NOMO-1 (cell line): Measurements from ENCODE around the gene TANGO6.

Experiments used
- DNase-seq, 2 experiments: peaks; one replicate each; lab custom pipeline; 2025; ENCODE audit not compliant: unreplicated experiment in 2 of 2; lab: John Stamatoyannopoulos, UW

The TANGO6 gene

DNA sequence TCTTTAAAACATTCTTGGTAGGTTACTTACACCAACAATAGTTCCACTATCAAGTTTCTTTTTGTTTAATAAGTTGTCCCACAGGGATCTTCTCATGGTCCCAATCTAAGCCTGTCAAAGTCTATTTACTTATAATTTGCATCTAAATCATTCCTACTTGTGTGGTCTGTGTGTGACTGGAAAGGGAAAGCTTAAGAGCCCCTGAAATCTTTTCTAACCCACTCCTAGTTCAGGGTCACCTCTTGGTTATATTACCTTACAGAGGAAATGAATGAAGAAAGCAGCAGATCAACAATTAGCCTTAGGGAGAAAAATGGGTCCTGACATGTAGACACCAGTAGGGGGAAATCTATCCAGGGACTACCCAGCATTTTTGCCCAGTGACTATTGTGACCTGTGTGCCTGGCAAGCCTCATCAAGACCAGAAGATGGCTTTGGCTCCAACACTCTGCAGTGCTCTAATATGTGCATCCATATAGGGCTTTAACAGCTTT lies 151.7 kb downstream of the TANGO6 start:
- no peak for DNase-seq

DNA sequence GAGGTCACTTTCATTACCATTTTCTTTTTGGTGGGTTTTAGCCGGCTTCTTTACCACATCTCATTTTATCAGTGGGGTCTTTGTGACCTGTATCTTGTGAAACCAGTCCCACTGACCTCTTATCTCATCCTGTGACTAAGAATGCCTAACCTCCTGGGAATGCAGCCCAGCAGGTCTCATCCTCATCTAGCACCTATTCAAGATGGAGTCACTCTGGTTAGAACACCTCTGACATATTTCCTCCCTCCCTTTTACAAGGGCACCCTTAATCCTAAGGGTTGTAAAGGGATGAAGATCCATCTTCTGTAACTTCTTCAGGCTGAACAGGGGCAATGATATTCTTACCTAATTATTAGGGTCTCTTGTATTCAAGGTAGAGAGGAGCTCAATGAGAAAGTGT lies 154.2 kb downstream of the TANGO6 start:
- DNase-seq, result no peak

DNA sequence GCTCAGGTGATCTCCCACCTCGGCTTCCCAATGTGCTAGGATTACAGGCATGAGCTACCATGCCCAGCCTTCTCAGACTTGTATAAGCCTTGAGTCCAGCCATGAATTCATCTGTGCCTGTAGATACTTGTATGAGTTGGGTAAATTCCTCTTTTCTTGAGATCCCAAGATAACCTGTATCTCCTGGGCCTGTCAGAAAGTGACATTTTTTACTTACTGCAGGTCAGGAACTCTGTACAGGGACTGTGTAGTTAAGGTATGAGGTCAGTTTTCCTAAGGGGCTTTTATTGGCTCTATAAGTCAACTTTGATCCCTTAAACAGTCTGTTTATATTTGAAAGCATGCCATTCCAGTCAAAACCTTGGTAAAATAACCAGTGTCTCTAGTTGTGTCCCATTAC lies 155.8 kb downstream of the TANGO6 start:
- no peak for DNase-seq

DNA sequence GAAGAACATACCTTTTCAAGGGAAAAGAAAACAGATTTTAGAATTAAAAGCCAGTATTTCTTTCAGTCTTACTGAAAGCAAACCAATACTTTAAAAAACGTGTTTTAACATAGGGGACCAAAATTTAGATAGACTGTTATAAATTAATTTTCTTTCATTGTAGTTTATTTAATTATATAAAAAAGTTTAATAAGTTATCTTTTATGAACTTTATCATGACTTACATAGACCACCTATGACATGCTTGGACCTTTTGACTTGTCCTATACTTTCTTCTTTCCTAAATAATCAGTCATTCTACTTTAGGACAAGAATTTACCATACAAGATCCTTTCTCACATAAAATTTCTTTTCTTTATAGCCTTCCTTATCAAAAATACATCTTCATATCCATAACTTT lies 160.2 kb downstream of the TANGO6 start:
- no peak for DNase-seq

DNA sequence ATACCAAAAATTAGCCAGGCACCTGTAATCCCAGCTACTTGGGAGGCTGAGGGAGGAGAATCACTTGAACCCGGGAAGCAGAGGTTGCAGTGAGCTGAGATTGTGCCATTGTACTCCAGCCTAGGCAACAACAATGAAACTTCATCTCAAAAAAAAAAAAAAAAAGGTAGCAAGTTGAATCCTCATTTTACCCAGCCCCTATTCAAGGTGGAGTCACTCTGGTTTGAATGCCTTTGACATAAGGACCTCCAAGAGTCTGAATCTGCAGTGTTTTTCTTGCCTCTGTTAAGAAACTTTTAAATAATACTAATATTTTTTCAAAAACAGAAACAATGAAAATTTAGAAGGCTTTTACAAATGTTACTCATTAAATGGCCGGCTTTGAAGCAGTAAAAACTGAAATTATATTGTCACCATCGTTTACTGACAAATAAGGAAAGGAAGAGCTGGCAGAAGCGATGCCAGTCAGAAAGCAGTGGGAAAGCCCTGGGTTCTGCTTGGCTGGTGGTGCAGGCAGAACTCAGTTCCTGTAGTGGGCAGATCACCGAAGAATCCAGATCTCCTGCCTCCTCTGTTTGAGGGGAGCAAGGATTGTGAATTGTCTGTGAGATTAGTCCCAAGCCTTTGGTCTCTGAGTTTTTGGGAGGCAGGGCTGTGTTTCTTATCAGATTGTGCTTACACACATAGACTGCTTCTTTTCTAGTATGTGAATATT lies 162.5 kb downstream of the TANGO6 start:
- no peak for DNase-seq

DNA sequence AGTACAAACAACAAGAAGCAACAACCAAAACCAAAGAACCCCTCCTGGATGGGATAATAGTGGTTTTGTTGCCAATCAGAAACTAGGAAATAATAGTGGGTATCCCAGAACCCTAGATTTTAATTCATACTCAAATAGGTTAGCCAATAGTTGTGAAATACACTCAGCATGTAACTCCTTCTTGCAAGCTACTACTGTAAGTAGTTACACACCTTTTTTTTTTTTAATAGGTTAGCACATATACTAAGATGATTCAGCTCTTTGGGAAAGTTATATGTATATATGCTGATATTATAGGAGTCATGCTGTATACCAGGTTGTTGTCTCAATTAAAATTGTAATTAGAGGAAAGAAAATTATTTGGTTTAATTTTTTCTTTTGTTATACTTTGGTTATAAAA lies 169.6 kb downstream of the TANGO6 start:
- DNase-seq, result no peak

DNA sequence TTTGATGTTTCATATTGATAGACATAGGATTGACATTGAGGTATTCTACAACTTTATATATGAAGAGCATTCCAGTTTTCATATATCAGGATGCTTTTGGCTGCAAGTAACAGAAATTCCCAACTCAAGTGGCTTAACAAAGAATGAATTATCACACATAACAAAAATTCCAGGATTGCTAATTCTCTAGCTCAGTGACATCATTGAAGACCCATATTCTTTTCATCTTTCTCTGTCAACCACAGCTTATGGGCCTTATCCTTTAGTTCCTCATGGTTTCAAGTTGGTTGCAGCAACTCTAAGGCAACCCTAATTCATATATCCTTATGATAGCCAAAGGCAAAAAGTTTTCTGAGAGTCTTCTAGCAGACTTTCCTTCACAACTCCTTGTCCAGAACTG lies 170.7 kb downstream of the TANGO6 start:
- DNase-seq, result no peak

DNA sequence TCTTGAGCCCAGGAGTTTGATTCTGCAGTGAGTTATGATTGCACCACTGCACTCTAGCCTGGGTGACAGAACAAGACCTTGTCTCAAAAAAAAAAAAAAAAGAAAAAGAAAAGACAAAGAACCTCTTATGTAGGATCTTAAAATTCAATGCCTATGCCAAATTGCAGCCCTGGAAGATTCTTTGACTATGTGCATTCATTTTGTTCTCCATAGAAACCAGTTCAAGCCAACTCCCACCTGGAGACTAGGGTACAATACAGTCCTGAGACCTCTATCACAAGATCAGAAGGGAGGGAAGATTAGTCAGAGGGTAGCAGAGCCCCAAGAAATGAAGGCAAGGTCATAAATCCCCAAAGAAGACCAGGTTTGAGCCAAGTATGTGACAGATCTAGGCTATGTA lies 171.5 kb downstream of the TANGO6 start:
- no peak for DNase-seq

DNA sequence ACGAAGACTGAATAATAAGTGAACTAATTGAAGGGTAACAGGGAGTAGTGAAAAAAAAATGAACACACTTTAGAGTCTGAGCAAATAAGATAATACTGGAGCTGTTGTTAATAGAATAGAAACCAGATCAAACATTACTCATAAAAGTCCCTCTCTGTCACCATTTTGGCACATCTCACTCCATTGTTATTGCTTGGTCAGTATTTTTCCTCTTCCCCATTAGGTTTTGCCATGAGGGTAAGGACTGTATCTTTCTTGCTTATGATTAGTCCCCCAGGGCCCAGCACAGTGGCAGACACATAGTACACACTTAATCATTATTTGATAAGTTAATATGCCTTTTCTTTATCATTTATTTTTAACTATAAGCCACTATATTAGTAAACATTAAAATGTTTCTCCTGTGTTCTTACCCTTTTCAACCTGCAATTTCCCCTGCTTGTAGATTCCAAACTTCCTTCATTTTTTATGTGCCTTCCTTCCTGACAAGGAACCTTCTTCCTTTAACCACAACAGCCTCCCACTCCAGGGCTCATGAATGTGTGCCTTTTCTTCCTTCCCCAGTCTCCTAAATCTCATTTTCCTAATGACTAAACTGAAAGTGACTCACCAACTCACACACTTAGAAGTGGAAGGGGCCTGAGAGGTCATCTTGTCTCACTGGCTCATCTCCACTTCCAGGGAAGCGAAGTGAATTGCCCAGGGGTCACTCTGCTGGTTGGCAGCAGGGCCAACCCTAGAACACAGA lies 173.9 kb downstream of the TANGO6 start:
- DNase-seq, result no peak

DNA sequence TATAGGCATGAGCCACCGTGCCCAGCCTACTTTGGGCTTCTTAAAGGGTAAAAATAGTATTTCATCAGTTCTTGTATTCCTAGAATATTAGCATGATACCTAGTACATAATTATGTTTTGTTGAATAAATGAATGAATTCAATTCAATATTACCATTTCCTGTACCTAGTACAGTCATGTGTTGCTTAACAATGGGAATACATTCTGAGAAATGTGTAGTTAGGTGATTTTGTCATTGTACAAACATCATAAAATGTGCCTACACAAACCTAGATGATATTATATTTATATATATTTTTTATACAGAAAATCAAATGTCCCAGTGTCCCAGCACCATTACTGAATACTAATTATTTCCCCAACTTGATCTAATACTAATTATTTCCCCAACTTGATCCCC lies 176.5 kb downstream of the TANGO6 start:
- DNase-seq, result no peak

DNA sequence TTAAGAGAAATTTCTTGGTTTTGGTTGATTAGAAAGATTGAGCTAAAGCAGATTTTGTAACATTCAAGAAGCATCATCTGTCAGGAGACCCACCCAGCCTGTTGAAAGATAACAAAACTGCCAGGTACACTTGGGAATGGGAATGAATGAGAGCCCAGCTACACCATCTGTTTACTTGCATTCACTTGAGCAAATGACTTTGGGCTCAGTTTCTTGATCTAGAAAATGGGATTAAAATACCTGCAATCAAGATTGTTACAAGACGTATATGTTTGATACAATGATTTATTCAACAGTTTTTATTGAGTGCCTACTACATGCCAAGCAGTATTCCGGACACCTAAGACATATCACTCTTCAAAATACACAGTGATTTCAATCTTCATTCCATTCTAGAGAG lies 185.8 kb downstream of the TANGO6 start:
- DNase-seq, result no peak

DNA sequence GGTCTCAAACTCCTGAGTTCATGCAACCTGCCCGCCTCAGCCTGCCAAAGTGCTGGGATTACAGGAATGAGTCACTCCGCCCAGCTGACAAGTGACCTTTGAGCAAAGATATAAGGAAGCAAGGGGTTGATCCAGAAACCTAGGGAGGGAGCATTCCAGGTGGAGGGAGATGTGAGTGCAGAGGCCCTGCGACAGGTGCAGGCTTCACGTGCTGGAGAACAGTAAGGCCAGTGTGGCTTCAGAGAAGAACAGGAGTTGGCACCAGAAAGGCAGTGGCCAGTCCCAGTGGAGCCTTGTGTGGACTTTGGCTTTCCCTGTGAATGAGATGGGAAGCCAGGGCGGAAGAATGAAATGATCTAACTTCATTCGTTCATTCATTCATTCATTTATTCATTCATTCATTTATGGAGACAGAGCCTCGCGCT lies 188.6 kb downstream of the TANGO6 start:
- DNase-seq, result no peak

DNA sequence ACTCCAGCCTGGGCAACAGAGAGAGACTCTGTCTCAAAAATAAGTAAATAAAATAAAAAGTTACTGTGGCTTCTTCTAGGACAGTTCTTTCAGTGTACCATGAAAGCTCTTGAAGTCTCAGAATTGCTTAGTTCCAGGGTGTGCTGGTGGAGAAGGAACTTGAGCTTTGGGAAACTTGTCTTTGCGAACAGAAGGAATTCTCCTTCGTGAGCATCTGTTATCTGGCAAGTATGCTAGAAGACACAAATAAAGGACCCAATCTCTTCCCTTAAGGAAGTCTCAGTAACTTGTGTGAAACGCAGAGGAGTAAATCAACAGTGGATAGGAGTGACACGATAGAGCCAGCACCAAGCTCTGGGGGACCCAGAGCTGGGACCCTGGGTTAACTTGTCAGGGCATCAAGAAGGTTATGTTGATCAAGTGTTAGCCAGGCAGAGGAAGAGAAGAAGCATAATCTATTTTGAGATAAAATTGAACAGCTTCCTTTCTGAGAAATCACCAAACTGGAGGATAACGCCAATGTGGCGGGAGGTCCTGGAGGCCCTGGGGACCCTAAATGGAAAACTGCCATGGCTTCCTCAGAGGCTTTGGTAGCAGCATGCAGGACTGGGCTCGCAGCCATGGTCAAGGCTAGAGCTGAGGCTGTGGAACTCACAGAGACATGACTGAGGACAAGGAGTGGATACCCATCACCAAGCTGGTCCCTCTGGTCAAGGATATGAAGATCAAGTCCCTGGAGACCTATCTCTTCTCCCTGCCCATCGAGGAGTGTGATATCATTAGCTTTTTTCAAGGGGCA lies 190.0 kb downstream of the TANGO6 start:
- DNase-seq, result no peak

DNA sequence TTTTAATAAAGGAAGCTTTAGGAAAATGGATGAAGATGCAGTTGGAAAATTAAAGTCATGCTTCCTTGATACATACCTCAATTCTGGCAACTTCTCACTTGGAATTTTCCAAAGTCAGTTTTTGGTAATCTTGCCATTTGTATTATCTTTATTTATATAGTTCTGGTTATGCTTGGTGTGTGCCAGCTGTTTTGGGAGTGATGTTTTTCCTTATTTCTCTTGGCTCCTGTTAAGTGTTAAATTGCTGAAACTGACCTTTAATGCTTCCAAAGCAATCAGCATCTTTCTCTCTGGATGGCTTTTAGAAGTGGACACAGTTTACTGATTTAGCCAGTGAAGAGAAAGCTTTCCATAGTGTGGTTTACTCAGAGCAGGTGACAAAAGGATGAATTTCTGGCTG lies 192.0 kb downstream of the TANGO6 start:
- DNase-seq, result no peak

DNA sequence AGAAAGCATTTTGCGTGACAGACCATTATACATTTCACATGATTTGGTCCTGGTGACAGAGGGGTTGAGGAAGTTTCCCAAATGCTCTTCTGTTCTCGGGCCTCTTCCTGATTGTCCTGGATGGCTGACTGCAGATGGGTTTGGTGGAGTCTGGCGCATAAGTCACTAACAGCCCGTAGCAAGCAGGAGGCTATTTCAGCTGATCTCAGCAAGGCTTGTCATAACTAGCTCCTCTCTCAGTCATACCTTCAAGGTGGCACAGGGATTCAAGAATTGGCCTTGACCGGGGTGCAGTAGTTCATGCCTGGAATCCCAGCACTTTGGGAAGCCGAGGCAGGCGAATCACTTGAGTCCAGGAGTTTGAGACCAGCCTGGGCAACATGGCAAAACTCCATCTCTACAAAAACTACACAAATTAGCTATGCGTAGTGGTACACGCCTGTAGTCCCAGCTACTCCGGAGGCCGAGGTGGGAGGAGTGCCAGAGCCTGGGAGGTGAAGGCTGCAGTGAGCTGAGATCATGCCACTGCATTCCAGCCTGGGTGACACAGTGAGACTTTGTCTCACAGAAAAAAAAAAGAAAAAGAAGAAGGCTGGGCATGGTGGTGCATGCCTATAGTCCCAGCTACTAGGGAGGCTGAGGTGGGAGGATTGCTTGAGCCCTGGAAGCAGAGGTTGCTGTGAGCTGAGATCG lies 193.2 kb downstream of the TANGO6 start:
- DNase-seq, result no peak

DNA sequence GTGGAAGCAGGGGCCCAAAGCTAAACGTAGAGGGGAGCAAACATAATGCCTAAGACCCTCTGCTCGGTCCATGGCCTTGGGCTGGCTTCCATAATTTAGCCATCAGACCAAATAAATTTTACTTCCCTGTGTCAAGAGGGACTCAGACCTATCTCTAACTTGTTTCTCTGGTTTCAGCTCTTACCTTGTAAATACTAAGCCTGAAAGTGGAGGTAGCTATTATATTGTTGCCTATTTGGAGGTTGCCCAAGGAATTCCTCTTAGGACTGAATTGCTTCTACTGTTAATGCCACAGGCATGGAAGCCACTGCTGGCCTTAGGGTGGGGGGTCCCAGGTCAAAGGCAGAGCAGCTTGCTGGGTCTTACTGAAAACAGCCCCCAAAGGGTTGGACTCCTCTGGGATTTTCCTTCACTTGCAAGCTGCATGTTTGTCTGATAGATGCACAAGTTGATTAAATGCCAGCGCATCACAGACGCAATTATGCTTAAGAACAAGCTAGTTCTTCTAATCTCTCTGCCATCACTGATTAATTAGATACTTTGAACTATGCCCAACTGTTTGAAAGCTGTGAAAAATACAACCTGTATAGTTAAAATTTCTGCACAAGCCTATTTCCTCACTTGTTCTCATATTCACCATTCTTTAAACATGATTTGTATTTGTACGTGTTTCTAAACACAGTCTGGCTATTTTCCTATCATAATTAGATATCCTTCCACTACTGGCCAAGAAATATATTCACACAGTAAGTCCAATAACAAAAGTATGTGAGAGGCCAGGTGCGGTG lies 194.2 kb downstream of the TANGO6 start:
- no peak for DNase-seq

DNA sequence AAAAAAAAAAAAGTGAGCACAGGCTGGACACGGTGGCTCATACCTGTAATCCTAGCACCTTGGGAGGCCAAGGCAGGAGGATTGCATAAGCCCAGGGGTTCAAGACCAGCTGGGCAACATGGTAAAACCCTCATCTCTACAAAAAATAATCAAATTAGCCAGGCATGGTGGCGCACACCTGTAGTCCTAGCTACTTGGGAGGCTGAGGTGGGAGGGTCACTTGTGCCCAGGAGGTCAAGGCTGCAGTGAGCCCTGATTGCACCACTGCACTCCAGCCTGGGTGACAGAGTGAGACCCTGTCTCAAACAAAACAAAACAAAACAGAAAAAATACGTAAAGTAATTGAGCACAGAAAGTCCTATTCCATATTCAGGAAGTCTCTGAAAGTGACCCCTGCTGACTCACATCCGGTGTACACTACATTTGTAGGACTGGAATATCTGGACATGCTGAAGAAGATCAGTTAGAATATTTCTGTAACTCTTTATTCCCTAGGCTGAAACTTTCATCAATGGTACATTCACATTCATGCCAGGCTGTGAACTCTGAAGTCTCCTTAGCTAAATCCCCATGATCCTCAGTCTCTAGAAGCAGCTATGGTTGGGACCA lies 196.1 kb downstream of the TANGO6 start:
- no peak for DNase-seq

DNA sequence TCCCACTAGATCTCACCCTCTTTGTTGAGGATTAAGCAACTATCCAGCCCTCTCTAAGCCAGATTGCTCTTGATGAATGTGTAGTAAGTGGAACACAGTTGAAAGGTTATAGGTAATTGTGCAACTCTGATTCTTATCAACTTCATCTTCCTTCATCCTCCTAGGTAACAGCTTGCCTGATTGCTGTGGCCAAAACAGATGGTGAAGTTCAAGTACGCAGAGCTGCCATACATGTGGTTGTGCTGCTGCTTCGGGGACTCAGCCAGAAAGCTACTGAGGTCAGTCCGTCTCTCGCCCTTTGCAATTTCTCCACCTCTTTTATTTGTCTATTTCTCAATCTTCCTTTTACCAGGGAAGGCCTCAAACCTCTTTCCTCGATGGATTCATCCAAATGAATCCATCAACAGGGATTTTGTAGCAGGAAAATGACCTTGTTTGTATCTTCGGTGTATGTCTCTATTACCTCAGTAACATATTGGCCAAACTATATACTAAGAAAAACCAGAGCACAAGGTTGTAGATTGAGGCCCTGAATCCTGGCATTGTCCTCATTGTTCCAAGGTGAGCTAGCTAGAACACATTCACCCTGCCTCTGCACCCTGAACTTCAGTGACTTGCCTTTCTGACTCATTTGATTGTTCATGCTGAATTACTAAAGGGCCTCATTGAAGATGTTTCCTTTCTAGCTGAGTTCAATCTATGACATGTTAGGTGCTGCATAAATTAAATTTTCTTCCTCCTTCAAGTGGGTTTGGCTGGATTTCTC lies 197.0 kb downstream of the TANGO6 start:
- DNase-seq, result no peak
